NCI-H345 (cell line): ENCODE data around the gene TUBA4B.
A peak's percentile ranks its signal among the peaks of the same experiment; 100 is the strongest.
"Not testable (repeated sequence)": the region's sequence is repeated elsewhere in the genome, so short reads cannot be mapped to it uniquely, and the experiment has no call there.

Experiments
- DNase-seq: peaks from one replicate; lab custom pipeline; 2025; lab: John Stamatoyannopoulos, UW

The TUBA4B gene

DNA sequence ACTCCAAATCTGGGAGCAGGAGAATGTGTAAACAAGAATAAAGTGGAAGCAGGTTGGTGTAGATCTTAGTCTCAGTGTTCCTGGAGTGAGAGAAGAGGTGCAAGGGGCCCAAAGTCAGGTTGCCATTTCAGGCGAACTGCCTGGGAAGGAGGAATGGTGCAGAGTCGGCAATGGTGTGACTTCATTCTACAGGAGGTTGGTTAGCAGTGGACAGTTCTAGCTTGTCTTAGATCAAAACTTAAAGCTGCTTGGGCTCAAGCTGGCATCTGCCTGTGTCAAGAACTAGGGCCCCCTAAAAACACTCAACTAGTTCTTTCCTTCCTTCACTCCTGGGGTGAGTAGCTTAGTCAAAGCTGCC lies 4.2 kb upstream of the TUBA4B start:
- DNase-seq, result no peak

- peak; percentile 77 for DNase-seq
These were observed 3.7 kb upstream of the TUBA4B start for GRCh38 chr2:219249203-219249980.

DNA sequence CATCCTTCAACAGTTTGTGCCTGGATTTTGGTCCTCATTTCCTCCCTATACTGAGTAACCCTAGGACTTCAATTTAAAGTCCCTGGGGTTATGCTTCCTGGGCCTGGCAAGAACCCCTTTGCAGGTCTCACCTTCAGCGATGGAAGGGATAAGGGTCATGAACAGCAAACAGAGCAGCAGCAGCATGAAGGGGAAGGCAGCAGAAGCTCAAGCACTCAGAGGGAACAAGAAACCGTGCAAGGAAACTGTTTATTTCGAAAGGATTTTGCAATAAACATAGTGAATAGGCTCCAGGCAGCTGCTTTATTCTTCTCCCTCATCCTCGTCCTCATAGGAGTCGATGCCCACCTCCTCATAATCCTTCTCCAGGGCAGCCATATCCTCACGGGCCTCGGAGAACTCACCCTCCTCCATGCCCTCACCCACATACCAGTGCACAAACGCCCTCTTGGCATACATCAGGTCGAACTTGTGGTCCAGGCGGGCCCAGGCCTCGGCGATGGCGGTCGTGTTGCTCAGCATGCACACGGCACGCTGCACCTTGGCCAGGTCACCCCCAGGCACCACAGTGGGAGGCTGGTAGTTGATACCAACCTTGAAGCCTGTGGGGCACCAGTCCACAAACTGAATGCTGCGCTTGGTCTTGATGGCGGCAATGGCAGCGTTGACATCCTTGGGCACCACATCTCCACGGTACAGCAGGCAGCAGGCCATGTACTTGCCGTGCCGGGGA lies 2.8 kb upstream of the TUBA4B start:
- no peak for DNase-seq

- no peak for DNase-seq
These were observed 1.4 kb upstream of the TUBA4B start for GRCh38 chr2:219251656-219252055.

GRCh38 chr2:219252084-219252483 lies 959 bp upstream of the TUBA4B start:
- DNase-seq, result peak; percentile 56

- DNase-seq, result no peak
These were observed 508 bp upstream of the TUBA4B start for GRCh38 chr2:219252570-219252899.

DNA sequence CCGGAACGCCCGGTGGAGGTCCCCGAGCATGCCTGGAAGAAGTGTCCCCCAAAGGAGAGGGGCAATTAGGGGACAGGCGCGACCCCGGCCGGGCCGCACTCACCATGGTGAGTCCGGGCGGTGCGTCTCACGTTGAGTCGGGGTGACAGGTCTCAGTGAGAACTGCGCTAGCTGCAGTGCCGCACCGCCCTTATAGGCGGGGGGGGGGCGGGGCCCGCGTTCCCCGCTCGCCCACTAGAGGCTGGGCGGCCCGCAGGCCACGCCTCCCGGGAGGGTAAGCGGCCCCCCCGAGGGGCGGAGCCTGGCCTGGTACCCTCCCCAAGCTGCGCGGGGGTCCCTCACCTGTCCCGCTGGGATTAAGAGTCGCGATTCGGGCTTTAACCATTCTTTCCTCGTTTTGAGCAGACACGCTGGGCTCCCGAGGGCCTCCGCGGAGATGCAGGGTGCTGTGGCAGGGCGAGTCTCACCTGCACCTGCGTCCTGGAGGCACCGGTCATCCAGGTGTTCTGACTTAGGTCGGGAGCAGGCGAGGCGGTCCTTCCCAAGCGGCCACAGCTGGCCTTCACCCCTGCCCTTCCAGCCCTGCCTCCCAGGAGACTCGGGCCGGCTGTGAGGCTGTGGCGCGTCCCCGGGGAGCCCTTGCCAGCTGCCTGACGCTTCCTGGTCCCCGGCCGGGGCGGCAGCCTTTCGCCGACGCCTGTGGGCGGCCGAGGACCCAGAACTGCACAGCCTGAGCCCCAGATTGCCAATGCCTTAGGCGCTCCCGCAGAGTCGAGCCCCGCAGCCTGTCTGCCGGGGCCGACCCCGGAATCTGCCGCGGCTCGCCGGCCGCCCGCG lies 928 bp downstream of the TUBA4B start, which contains the start of gene TUBA4A:
TUBA4A (minus strand) TSS at position 166 of the 837 bp plus-strand sequence; CDS start at position 106, 60 bp downstream.
- DNase-seq, result peak; percentile 84

DNA sequence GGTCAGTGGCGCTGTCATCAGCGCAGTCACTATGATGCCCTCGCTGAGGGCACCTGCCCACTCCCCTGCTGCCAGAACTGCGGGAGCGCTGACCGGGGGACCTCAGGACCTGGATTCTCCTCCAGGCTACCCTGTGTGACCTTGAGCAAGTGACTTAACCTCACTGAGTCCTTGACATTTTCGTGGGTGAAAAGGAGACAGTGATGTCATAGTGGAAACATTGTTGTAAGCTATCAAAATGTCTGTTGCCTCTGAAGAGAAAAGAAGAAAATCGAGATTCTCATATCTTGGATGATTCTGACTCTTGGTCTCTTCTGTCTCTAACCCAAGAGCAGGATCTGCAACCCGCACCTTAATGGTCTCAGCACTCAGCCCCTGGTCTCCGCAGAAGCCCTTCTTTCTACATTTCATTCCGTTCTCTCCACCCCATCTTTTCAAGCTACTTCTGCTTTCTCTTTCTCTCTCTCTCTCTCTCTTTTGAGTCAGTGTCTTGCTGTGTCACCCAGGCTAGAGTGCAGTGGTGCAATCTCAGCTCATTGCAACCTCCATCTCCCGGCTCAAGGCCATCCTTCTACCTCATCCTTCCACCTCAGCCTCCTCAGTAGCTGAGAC lies 1.7 kb downstream of the TUBA4B start:
- DNase-seq, result no peak

DNA sequence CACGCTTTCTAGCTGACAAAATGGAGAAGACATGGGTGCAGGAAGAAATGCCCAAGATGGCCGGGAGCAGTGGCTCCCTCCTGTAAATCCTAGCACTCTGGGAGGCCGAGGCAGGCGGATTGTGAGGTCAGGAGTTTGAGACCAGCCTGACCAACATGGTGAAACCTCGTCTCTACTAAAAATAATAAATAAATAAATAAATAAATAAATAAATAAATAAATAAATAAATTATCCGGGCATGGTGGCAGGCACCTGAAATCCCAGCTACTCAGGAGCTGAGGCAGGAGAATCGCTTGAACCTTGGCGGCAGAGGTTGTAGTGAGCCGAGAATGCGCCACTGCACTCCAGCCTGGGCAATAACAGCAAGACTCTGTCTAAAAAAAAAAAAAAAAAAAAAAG lies 5.9 kb downstream of the TUBA4B start:
- DNase-seq, result not testable (repeated sequence)

DNA sequence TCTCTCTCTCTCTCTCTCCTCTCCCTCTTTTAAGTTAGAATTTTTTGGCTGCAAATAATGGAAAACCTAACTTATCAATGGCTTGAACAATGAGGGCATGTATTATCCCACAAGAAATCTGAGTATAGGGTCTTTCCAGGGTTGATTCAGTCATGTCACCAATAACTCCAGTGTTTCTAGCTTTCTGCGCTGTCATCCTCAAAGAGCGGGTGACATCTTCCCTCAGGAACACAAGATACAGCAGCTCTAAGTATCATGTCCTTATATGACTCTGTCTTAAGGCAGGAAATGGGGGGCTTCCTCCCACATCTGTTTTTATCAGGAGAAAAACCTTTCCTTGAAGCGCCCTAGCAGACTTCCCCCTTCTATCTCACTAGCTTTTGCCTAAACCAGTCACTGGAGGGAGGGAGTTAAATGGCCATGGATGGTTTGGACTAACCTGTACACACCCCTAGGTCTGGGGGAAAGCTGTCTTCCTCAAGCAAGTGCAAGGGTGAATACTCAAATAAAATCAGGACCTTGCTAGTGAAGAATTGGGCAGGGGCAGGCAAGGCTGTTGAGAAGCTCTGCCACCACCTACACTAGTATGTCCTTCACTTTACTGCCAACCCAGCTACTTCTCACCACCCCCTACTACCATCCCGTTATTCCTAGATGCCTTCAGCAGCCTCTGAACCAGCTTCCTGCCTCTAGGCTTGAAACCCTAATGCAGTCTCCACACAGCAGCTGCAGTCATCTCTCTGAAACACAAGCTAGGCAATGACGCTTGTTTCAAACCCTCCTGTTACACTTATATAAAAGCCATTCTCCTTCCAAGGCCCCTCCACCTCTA lies 8.2 kb downstream of the TUBA4B start:
- no peak for DNase-seq

GRCh38 chr2:219266232-219266631 lies 13.2 kb downstream of the TUBA4B start:
- no peak for DNase-seq

DNA sequence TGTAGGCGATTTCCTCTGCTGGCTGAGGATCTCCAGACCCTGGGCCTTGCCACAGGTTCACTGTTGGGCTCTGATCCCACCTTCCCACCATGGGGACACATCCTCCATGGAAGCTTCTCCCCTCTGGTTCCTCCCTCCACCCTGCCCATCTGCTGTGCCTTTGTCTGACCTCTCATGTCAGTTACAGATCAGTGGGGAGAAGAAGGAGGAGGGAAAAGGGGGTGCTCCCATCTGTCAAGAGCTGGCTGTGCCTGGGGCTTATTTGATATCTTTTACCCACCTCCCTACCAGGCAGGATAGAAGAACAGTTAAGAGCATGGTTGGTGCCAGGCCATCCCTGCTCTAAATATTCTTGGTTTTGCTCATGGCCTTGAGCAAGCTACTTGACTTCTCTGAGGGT lies 13.8 kb downstream of the TUBA4B start:
- no peak for DNase-seq

- no peak for DNase-seq
These were observed 15.3 kb downstream of the TUBA4B start for GRCh38 chr2:219268294-219268693.

DNA sequence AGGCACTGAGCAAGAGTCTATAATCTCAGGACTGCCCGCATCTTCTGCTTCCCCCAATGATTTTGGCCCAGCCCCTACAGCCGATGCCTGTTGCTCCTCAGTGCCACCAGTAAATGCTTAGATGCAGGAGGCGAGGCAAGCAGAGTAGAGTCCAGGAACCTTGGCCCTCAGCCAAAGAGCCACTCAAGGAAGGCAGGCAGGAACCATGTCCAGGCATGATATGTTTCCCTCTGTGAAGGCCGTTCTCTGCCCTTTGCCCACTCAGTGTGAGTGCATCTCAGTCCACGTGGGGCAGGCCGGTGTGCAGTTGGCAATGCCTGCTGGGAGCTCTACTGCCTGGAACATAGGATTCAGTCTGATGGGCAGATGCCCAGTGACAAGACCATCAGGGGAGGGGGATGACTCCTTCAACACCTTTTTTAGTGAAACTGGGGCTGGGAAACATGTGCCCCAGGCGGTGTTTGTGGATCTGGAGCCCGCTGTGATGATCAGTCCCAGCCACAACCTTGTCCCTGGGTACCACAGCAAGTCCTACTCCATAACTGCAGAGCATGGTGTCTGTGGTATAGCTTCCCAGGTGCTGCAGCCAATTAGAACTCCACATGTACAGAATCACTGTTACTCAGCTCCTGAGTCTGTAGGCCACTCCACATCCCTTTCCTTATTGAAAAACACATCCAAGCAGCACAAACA lies 16.5 kb downstream of the TUBA4B start:
- peak; percentile 10 for DNase-seq

DNA sequence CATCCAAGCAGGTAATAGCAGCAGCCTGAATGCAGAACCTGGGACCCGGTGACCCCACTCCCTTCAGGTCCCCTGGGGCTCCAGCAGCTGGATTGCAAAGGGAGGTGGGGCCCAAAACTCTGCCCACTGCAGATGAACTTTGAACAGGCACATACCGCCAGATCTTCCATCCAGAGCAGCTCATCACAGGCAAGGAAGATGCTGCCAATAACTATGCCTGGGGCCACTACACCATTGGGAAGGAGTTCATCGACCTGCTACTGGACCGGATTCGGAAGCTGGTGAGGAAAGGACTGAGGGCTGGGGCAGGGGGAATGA lies 17.0 kb downstream of the TUBA4B start:
- DNase-seq, result no peak

DNA sequence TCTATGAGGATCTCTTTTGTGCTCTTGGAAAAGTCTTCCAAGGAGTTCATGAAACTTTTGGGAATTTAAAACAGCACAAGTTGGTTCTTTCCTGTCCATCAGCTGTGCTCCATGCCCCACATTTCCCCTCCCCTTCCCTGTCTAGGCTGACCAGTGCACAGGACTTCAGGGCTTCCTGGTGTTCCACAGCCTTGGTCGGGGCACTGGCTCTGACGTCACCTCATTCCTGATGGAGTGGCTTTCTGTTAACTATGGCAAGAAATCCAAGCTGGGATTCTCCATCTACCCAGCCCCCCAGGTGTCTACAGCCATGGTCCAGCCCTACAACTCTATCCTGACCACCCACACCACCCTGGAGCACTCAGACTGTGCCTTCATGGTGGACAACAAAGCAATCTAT lies 18.0 kb downstream of the TUBA4B start:
- DNase-seq, result no peak

DNA sequence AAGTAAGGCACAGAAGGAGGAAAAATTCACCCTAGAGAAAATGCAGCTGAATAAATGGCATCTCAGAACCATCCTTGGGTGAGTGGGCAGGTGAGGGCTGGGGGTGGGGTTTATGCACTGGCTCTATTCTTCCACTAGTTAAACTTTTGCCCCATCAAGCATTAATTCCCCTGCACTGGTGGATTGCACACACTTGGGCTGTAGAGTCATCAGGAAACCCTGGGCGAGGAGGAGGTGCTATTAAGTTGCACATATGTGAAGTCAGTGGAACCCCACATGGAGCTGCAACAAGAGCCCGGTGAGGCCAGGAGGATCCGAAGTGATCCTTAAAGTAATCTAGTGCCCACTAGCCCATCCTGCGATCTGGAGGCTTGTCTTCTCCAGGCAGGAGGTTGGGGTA lies 19.3 kb downstream of the TUBA4B start:
- DNase-seq, result no peak

DNA sequence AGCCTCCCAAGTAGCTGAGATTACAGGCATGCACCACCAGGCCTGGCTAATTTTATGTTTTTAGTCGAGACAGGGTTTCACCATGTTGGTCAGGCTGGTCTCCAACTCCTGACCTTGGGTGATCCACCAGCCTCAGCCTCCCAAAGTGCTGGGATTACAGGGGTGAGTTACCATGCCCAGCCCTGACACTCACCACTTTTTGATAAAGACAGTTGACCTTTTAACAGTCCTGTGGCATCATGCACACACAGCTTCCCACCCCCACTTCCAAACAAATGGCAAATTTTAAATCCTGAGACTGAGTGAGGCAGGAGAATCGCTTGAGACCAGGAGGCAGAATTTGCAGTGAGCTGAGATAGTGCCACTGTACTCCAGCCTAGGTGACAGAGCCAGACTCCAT lies 20.0 kb downstream of the TUBA4B start:
- DNase-seq, result no peak

GRCh38 chr2:219273937-219274336 lies 20.9 kb downstream of the TUBA4B start:
- DNase-seq, result no peak

GRCh38 chr2:219274361-219274921 lies 21.4 kb downstream of the TUBA4B start:
- DNase-seq, result no peak
